GM19467 (cell line): ENCODE measurements around the gene RABGAP1L.
"Not testable (repeated sequence)": the region's sequence is repeated elsewhere in the genome, so short reads cannot be mapped to it uniquely, and the experiment has no call there.

Experiments
- ATAC-seq: cut with Tn5 transposase; IDR thresholded peaks from one replicate; pipeline ENCODE4 v1.9.1; 2021; ENCODE audit warnings: mild to moderate bottlenecking, moderate library complexity; ENCODE audit not compliant: unreplicated experiment

The RABGAP1L gene

DNA sequence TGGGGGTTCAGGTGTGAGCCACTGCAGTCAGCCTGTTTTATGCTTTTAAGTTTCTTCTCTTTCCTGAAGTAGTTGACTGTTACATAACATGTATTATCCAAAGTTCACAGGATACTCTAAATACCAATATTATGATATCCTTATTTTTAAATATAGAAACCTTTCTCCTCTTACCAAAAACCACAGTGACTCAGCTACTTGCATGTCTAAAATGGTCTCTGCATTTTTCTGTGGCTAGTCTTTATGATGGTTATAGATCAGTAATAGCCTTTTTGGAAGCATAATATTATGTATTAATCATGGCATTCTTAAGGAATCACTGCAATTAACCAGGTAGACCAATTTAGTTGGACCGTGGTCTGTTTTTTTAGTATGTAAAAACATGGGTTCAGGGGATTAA lies 629.7 kb downstream of the RABGAP1L start:
- no peak for ATAC-seq

DNA sequence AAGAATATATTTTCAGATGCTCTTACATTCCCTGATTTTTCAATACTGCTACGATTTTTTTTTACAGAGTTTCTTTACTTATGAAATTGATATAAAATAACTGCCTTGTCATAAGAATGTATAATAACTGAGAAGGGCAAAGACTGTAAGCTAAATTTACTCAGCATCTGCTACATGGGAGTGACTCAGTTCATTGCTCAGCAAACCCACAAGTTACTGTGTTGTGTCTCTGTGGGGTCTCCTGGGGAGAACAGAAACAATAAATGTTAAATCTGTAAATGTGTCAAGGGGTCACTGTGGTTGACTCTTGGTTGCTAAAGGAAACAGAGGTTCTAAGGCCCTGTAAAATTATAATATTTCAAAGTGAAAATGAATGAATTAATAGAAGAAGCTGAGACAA lies 630.1 kb downstream of the RABGAP1L start:
- peak; percentile 78 for ATAC-seq

DNA sequence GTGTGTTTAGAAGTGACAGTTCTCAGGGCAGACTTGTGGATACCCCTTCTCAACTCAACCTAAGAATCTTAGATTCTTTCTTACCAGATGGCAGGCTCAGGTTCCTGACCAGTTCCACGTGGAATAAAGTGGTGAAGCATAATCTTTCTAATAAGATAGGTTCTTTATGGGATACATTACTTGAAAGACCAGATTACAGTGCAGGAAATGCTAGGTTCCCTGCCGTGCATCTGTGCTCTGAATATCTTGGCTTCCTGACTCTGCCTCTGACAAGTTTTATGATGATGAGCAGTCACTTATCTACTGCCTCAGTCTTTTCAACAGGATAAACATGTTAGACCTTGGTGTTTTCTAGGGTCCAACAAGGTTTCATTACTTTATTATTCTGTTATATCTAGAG lies 632.5 kb downstream of the RABGAP1L start:
- no peak for ATAC-seq

DNA sequence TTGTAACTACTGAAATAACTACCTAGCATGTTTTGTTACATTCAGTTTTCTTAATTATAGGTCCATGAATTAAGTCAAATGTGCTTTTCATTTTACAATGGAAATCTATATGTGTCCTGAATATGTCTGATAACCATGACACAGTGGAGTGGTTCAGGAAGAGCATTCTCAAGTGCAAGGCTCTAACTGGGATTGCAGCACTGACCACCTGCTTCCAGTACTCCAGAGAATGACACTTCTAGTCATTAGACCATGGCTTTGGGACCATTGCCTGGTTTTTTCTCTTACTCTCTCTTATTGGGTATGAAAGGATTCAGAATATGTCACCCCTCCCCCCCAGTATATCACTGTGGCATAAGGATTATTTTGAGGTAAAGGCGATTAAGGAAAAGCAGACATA lies 635.5 kb downstream of the RABGAP1L start:
- ATAC-seq, result no peak

DNA sequence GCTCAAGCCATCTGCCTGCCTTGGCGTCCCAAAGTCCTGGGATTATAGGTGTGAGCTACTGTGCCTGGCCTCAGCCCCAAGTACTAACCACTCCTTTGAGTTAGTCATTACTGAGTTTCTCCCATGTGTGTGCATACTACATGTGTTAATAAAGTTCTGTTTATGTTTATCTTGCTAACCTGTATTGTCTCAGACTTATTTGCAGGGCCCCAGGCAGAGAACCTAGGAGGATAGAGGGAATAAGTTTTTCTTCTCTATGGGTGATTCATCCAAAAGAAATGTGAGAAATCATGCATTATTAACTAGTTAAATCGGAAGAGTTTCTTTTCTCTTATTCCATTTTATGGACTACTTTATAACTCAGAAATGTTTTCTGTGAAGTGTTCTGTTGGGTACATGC lies 636.5 kb downstream of the RABGAP1L start:
- ATAC-seq, result no peak

DNA sequence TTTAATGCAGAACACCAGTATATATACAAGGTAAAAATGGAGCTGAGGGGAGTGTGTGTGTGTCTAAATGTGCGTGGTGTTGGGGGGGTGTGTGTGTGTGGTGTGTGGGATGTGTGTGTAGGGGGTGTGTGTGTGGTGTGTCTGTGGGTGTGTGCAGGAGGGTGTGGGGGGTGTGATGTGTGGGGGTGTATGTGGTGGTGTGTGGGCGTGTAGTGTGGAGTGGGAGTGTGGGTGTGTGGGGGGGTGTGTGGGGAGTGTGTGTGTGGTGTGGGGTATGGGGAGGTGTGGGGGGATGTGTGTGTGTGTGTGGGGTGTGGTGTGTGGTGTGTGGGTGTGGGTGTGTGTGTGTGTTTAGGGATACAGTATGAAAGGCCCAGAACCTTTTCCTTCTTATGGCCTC lies 638.1 kb downstream of the RABGAP1L start:
- ATAC-seq, result no peak

DNA sequence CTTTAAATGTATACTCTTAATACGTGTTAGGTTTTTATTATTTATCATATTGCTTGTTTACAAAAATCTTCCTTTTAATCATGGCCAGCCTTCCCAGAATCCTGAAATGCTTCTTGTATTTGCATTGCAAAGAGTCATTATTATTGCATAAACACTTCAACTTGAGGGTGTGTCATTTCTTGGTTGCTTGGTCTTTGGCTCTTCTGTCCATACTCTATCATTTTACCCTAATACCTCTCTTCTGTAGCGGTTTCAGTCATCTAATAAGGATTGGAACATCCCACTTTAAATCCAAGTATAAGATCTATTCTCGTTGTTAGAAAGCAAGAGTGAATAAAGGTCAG lies 639.8 kb downstream of the RABGAP1L start:
- ATAC-seq, result no peak

DNA sequence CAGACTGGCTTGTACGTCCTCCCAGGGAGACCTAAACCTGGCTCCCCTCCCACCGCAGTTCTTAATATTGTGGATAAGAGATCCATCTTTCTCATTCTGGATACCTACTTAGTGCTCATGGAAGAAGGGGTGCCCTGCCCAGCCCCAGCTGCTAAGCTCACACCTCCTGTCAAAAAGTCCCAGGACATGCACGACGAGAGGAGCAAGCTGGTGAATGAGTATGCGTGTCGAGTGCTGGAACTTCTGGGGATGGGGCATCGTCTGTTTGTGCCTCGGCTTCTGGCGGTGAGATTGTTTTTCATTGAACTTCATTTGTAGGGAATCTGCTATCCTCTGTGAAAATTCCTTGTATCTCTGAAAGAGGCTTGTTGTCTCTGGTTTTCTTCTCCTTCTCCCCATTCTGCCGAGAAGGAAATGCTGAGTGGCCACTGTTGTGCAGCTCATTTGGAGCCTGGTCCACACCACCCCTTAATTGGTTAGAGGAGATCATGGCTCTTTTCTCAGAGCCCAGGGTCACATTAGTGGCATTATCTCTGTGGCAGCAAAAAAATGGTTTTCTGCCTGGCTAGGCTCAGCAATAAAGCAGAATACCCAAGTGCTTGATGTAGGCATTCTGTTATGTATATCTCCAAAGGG lies 641.0 kb downstream of the RABGAP1L start:
- no peak for ATAC-seq

DNA sequence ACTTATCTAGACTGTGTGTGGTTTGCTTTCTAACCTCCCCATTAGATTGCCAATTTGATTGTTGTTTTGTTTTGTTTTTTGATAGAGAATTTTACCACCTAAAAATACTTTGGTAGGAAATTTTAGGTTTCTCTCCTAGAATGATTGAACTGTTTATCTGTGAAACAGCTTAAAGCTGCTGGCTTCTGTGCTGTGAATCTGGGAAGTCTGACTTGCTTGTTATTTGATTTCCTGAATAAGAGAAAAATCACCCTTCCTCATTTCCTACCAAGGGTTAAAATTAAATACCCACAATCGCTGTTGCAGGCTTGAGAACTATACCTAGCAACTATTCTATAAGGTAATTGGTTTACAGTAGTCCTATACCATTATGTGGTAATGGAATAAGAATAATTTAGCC lies 641.6 kb downstream of the RABGAP1L start:
- ATAC-seq, result no peak

DNA sequence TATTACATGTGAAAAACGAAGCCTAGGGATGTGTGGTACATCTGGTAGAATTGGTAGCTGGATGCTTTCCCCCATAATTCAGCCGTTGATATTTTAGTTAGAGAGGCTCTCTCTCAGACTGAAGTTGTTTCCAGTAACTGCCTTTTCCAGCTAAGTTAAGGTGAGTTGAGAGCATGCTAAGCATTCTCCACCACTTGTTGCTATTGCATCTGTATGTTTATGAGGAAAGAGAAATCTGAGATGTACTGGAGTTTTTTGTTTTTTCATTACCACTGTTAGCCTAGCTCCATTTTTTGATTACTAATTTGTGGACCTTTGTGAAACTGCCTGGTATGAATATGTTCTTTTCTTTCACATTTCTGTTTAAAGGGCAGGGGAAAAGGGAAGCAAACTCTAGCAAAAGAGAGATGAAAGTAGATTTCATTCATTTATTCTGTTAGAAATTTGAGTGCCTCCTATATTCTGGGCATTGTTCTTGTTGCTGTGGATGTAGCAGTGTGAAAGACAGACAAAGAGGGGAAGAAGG lies 650.5 kb downstream of the RABGAP1L start:
- no peak for ATAC-seq

DNA sequence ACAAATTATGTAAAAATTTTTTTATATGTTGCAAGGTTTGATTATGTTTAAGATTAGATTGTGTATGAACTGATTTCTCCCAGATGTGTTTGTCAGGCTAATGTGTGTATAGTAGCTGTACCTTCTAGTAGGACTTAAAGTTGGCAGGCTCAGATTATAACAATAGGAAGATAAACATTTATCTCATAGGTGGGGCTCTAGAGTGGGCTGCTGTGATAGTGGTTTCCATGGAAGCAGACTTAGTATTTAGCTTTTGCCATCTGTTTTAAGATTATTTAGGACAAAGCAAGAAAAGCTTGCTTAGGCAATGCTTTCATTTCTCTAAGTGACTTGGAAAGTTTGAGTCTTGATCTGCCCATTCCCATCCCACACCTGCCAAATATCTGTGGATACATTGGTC lies 652.7 kb downstream of the RABGAP1L start:
- no peak for ATAC-seq

DNA sequence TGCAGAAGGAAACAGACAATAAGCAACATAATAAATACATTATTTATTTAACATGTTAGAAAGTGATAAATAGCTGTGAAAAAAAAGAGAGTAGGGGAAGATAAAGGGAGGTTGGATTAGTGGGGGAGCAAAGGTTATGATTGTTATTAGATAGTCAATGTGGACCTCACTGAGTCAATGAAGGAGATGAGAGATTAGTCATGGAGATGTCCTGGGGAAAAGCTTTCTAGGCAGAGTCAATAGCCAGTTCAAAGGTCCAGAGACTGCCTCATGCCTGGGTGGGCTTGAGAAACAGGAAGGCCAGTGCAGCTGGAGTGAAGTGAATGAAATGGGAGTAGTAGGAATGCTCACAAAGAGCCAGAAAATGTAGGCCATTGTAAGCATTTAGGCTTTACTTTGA lies 653.3 kb downstream of the RABGAP1L start:
- no peak for ATAC-seq

DNA sequence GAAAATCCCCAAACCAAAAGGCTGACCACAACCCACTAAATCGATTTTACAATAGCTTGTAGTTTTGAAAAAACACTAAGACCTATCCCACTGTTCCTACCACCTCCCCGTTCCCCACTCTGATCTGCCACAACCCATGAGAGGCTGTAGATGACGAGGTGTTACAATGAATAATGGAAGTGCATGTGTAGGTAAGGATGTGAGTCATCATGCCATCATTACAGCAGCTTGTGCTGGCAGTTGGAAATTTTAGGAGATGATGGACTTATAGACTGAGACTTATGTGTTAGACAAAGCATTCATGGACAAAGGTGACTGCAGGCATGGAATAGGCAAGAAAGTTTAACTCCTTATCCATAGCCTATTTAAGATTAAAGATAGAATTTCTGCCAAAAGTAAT lies 655.7 kb downstream of the RABGAP1L start:
- no peak for ATAC-seq

DNA sequence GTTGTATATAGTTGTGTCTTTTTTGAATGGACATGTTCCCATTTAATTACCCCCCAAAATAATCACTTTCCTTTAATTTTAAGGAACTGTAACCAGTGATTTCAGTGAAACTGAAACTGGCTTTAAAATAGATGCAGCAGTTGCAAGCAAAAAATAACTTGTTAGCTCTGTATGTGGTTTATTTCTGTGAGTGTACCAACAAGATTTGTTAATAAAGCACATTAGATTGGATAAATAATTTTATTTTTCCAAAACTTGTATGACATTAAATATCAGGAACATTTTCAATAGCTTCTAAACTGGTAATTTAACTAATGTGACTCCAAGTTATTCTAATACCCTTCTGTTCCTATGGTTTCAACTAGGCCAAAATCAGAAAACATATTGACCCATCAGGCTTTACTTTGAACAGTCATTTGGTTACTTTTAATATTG lies 656.2 kb downstream of the RABGAP1L start:
- no peak for ATAC-seq

DNA sequence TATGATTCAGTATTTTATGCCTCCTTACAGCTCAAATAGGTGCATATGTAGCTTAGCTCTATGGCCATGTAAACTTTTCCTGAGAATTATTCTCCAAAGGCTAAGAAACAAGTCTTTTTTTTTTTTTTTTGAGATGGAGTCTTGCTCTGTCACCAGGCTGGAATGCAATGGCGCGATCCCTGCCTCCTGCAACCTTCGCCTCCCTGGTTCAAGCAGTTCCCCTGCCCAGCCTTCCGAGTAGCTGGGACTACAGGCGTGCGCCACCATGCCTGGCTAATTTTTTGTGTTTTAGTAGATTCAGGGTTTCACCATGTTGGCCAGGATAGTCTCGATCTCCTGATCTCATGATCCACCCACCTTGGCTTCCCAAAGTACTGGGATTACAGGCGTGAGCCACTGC lies 657.3 kb downstream of the RABGAP1L start:
- not testable (repeated sequence) for ATAC-seq

DNA sequence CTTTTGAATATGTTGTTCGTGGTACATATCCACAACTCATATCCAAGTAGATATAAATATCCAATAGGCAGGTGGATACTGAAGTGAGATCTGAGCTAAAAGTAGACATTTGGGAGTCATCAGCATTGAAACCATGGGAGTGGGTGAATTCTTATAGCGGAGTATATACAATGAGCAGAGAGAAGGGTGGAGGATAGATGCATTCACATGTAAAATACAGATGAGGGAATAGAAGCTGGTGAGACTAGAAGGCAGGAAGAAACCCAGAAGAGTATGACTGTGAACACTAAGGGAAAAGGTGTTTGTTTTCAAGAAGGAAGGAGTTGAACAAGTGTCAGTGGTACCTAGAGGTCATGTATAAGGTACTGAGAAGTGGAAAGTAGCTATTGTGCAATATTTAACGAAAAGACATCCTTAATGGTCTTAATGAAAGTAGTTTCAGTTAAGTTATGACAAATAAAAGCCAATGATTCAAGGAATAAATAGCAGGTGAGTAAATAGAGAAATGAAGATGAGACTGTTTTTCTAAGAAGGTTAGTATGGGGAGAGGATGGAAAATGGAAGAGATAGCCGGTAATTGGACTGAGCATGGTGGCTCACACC lies 658.8 kb downstream of the RABGAP1L start:
- peak; percentile 53 for ATAC-seq

DNA sequence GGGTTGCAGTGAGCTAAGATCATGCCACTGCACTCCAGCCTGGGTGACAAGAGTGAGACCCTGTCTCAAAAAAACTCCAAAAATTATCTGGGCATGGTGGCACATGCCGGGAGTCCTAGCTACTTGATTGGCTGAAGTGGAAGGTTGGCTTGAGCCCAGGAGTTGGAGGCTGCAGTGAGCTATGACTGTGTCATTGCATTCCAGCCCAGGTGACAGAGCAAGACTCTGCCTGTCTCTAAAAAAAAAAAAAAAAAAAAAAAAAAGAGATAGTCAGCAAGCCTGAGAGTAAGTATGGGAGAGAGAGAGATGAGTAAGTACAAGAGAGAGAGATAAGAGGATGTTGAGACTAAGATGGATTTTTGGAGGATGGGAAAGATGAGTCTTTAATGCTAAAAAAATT lies 659.6 kb downstream of the RABGAP1L start:
- no peak for ATAC-seq

DNA sequence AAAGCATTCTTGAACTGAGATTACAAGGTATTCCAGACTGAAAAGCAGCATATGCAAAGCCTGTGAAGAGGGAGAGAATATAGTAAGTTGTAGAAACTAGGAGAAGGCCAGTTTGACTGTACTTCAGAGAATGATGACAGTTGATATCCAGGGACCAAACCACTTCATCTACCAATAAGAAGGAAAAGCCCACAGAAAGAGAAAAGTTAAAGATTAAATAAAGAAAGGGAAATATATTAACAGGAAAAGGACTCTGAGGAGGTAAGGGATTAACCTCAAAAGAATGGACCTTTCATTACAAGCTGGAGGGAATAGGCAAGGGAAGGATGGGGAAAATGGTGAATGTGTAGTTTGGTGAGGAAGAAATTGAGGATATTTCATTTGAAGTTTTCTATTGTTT lies 660.3 kb downstream of the RABGAP1L start:
- no peak for ATAC-seq

DNA sequence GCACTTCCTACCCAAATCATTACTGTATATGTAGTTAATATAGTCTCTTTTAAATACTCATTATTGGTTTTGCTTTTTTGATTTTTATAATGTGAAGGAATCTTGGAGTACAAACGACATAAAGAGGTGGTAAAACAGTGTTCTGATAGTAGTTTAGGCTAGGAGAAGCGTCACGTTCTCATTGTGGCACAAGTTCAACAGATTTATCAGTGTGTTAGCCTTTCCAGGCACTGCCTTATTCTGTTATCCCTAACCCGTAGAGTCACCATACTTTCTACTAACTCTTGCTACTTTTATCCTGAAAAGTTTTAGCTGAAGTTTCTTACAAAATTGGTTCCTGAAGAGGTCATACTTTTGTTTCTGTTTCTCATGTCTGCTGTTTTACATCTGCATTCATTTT lies 665.8 kb downstream of the RABGAP1L start:
- no peak for ATAC-seq

DNA sequence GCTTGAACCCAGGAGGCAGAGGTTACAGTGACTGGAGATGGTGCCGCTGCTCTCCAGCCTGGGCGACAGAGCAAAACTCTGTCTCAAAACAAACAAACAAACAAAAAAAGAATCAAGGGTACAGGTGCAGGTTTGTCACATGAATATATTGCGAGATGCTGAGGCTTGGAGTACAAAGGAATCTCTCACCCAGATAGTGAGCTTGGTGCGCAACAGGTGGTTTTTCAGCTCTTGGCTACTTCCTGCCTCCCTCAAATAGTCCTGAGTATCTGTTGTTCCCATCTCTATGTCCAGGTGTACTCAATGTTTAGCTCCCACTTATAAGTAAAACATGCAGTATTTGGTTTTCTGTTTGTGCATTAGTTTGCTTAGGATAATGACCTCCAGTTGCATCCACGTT lies 666.5 kb downstream of the RABGAP1L start:
- no peak for ATAC-seq

DNA sequence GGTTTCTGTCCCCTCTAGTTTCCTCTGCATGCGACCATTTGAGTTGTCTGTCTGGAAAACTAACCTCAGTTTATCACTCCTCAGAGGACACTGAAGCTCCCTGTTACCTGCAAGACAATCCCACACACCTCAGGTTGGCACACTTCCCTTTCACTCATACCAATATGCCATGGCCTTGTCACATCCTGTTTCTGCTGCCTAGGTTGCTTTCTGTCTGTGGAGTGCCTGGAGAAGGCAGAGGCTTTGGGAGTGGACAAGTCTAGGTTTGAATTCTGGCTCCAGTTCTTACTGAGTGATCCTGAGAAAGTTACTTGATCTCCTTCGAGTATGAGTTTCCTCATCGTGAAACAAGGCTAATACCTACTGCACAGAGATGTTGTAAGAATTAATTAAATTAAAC lies 668.9 kb downstream of the RABGAP1L start:
- no peak for ATAC-seq

DNA sequence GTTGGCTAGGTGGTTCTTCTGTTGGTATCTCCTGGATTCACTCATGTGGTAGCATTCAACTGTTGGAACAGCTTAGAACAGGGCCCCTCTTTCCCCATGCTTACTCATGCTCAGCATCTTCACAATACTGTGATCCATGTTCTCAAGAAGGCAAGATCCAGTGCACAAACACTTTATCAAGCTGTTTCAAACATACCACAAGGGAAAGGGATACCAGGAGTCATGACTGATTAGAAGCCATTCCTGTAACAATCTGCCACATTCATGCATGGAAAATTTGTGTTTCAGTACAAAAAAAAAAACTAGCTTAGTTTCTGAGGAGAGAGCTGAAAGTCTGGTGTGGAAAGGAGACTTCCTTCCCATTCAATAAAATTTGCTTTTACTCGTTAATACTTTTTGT lies 670.7 kb downstream of the RABGAP1L start:
- no peak for ATAC-seq

DNA sequence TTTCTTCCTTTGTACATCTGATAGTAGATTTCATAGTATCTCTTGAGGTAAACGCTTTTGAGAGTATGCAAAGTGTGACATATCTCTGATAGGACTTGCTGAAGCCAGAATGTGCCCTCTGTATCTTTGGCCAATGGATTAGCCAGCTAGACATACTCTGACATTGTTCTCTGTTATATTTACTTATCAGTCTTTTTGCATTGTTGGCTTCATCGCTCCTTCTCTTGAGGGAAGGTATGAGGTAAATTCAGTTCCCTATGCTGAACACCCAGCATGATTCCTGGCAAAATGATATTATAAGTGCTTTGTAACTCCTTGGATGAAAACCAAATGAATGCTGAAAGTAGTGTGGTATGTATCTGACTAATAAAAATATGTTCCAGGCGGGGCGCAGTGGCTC lies 677.2 kb downstream of the RABGAP1L start:
- ATAC-seq, result no peak
